Left lung (tissue), 10 donors: ENCODE measurements around the gene VWDE. TPM values are rescaled to one million over a fixed set of nuclear protein-coding genes. Genes with fewer than 3 reads are reported as not detected.
"Not testable (repeated sequence)": the region's sequence is repeated elsewhere in the genome, so short reads cannot be mapped to it uniquely, and the experiment has no call there.

Source experiments
- ATAC-seq: fragments of 200-7000 bp; cut with Tn5 transposase; one replicate; pipeline ENCODE4 v1.9.1; 2020; ENCODE audit warnings: moderate library complexity
- DNase-seq, 4 donors: peaks; one replicate each; pipeline ENCODE4 v3.0.0-alpha.2; 2013 to 2020
- H3K27ac ChIP-seq, 2 donors: fragments of 200-600 bp; sonication (generic) in 1 of 2; one replicate each; pipeline versions ENCODE4 v1.5.0 to v1.8.0; 2020 to 2021
- H3K27me3 ChIP-seq, 2 donors: fragments of 200-600 bp; sonication (generic) in 1 of 2; one replicate each; pipeline versions ENCODE4 v1.5.0 to v1.8.0; 2020 to 2021
- H3K36me3 ChIP-seq, 2 donors: fragments of 200-600 bp; sonication (generic) in 1 of 2; one replicate each; pipeline versions ENCODE4 v1.5.0 to v1.8.0; 2020 to 2021
- H3K4me1 ChIP-seq, 2 donors: fragments of 200-600 bp; one replicate each; pipeline ENCODE4 v1.8.0; 2021
- H3K4me3 ChIP-seq, 2 donors: fragments of 200-600 bp; sonication (generic) in 1 of 2; one replicate each; pipeline versions ENCODE4 v1.5.0 to v1.8.0; 2020 to 2021; ENCODE audit warnings: mild to moderate bottlenecking in 1 of 2
- H3K9me3 ChIP-seq, 2 donors: fragments of 200-600 bp; sonication (generic) in 1 of 2; one replicate each; pipeline versions ENCODE4 v1.5.0 to v1.8.0; 2020 to 2021
- CTCF ChIP-seq, 2 donors: fragments of 200-600 bp; sonication (generic) in 1 of 2; IDR thresholded peaks; one replicate each; pipeline versions ENCODE4 v1.5.0 to v1.8.0; 2021; ENCODE audit warnings: antibody characterized with exemption in 2 of 2
- intact Hi-C, 2 donors: fragments of 100-400 bp; cut with DNase I; formaldehyde crosslinking; loops; one replicate each; pipeline versions ENCODE4 v1.11.2 to v1.14.2; 2022
- polyA plus RNA-seq, 6 donors: library from polyadenylated mRNA; unstranded; fragments of 120-200 nt; gene quantifications; one replicate each; pipeline ENCODE4 v1.2.1, GENCODE V29; 2013; ENCODE audit not compliant: insufficient read length in 6 of 6
- total RNA-seq, 2 donors: library from RNA; stranded (reverse); fragmentation: NEBNext Ultra II Directional; extraction: Animal tissue kit (Norgen Biotek cat#: 25700); gene quantifications; one replicate each; pipeline ENCODE4 v1.2.1, GENCODE V29; 2021
- donor health status: DM: no; HTN: yes; CAD: no.
- donor health status: DM: no; HTN: no; CAD: no.

Gene VWDE
- total and polyA plus RNA-seq, 8 donors, result 1.5 to 6.1 (median 3.6) TPM

- TF ChIP-seq CTCF (IDR thresholded peaks at IDR 0.05), result no peak
- no peak for ATAC-seq
Observed at GRCh38 chr7:12412407-12412806, 8.7 kb upstream of the VWDE start.

GRCh38 chr7:12410523-12410922 lies 6.9 kb upstream of the VWDE start:
- H3K27ac ChIP-seq, result no peak overlapping the region
- H3K4me3 ChIP-seq, result no peak overlapping the region
- intact Hi-C loops, result no loop called here
- no peaks in the 10 kb centered on the region for H3K36me3 ChIP-seq
- no peak for DNase-seq
- H3K4me1 ChIP-seq, result no peaks in the 10 kb centered on the region
- peaks cover 0 to 2% of the 10 kb centered on the region in 2 donors for H3K9me3 ChIP-seq
- ATAC-seq, result no peak
- TF ChIP-seq CTCF (IDR thresholded peaks at IDR 0.05), result no peak
- no peaks in the 10 kb centered on the region for H3K27me3 ChIP-seq

More at GRCh38 chr7:12412407-12412806, 8.7 kb upstream of the VWDE start:
- H3K27me3 ChIP-seq, result no peaks in the 10 kb centered on the region
- peaks cover 0 to 2% of the 10 kb centered on the region in 2 donors for H3K9me3 ChIP-seq
- no peaks in the 10 kb centered on the region for H3K36me3 ChIP-seq
- intact Hi-C loops, result no loop called here
- DNase-seq, result no peak
- H3K4me1 ChIP-seq, result no peaks in the 10 kb centered on the region
- H3K4me3 ChIP-seq, result no peak overlapping the region
- H3K27ac ChIP-seq, result no peak overlapping the region

- DNase-seq, result no peak
- peaks cover 0 to 2% of the 10 kb centered on the region in 2 donors for H3K9me3 ChIP-seq
- peaks cover 0 to under 1% of the 10 kb centered on the region in 2 donors for H3K4me1 ChIP-seq
- no peak for ATAC-seq
- peaks cover 0 to 5% of the 10 kb centered on the region in 2 donors for H3K27me3 ChIP-seq
- H3K27ac ChIP-seq, result no peak overlapping the region
- intact Hi-C loops, result no loop called here
- no peak overlapping the region for H3K4me3 ChIP-seq
- TF ChIP-seq CTCF (IDR thresholded peaks at IDR 0.05), result no peak
- H3K36me3 ChIP-seq, result no peaks in the 10 kb centered on the region
Observed at GRCh38 chr7:12409097-12409711, 5.5 kb upstream of the VWDE start.

GRCh38 chr7:12407652-12408051 lies 4.0 kb upstream of the VWDE start:
- Histone ChIP-seq H3K4me1 (peaks cover 0 to 16% of the 10 kb centered on the region in 2 donors), H3K27me3 (peaks cover 0 to 19% of the 10 kb centered on the region in 2 donors)
- H3K27ac ChIP-seq, H3K36me3 ChIP-seq, DNase-seq, ATAC-seq, H3K4me3 ChIP-seq, intact Hi-C loops, H3K9me3 ChIP-seq: not testable (repeated sequence)

- Histone ChIP-seq H3K4me1 (peaks cover 0 to 16% of the 10 kb centered on the region in 2 donors), H3K9me3 (peaks cover 0 to 15% of the 10 kb centered on the region in 2 donors), H3K27me3 (peaks cover 0 to 25% of the 10 kb centered on the region in 2 donors), H3K36me3 (no peaks in the 10 kb centered on the region), H3K4me3 (no peak overlapping the region), H3K27ac (no peak overlapping the region)
- intact Hi-C loops, result no loop called here
- DNase-seq, result no peak
- ATAC-seq, result no peak
- TF ChIP-seq CTCF (IDR thresholded peaks at IDR 0.05), result no peak
Observed at GRCh38 chr7:12402365-12402725, 1.3 kb downstream of the VWDE start.
